Activated gamma-delta T cell (primary cell): ENCODE measurements around the gene ZNF814.
"Not testable (repeated sequence)": the region's sequence is repeated elsewhere in the genome, so short reads cannot be mapped to it uniquely, and the experiment has no call there.

Experiments
- DNase-seq: peaks from one replicate; lab custom pipeline; 2025; lab: John Stamatoyannopoulos, UW
- total RNA-seq, 2 donors: gene quantifications; one replicate each; lab custom pipeline; 2026; lab: John Stamatoyannopoulos, UW

The ZNF814 gene
- total RNA-seq: 26.1 to 37.8 reads per million in 2 donors

DNA sequence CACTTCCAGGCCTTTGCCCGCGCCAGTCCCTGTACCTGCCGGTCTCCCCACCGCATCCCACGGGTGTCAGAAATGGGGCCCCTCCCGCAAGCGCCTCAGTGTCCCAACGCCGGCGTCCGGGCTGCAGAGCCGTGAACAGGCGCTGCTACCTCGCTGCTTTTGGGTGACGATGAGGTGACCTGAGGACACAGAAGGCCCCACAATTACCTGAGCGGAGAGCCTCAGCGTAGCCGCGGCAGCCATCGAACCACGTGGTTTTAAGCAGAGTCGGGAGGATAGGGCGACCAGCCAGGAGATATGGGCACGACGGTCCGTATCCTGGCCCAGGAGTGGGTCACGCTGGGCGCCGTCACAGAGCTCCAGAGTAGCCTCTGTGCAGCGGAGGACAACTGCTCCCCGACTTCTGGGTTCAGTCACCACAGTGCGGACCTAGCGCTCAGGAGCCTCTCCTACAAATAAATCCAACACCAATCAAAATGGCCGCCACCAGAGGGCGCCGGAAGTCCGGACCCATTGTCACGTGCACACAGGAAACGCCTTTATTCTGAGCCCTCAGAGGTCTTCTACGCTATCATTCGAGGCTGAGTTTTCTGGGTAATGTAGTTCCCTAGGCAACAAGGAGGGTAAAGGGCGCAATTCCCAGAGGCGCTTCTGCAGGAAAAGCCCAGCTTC is at the start of gene ZNF814:
Gene ZNF814, minus strand, starts transcription at position 478 of the 672 bp plus-strand sequence. Its CDS starts 235 bp downstream, at position 243.
- DNase-seq: peak; percentile 27

DNA sequence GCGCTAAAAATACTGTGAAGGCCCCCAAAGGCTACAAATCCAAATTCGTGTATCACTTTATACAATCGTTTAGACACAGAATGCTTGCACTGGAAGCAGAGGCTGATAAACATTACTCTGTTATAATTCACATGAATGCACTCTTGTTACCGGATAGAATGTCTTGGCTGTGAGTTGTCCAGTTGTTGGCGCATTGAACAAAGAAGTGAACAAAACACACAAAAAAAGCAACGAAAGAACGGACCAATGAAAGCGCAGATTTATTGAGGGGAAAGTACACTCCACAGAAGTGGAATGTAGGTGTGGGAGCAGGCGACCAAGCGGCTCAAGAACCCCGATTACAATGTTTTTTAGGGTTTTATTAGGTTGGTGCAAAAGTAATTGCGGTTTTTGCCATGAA is 46.9 kb upstream of the ZNF814 start:
- no peak for DNase-seq

DNA sequence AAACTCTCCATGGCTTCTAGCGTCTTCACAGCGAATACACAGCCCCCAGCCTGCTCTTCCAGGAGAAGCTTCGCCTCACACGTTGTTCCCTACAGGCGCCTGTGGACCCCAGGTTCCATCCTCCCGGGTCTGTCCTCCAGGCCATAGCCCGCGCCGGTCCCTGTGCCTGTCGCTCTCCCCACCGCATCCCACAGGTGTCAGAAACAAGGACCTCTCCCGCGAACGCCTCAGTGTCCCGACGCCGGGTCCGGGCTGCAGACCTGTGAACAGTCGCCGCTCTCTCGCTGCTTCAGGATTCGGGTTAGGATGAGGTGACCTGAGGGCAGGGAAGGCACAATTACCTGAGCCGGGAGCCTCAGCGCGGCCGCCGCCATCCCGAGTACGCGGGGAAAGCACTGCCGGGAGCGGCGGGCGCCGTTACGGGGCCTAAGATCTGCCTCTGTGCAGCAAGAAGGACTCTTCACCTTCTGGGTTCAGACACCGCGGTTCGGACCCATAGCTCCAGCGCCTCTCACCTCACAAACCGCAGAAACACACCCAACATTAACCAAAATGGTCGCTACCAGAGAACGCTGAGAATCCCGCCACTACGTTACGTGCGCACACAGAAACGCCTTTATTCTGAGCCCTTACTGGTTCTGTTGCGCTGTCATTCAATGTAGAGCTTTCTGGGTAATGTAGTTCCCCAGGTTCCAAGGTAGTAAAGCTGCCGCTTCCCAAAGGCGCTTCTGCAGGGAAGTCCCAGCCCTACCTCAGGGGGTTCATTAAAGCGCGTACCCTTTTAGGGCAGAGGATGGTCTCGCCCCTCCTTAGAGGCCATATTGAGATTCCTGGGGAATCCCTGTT is 46.2 kb upstream of the ZNF814 start, which contains the start of gene ZNF418:
Gene ZNF418, minus strand, starts transcription at position 583 of the 846 bp plus-strand sequence. CDS start 1,580 bp downstream, outside the sequence.
- no peak for DNase-seq

DNA sequence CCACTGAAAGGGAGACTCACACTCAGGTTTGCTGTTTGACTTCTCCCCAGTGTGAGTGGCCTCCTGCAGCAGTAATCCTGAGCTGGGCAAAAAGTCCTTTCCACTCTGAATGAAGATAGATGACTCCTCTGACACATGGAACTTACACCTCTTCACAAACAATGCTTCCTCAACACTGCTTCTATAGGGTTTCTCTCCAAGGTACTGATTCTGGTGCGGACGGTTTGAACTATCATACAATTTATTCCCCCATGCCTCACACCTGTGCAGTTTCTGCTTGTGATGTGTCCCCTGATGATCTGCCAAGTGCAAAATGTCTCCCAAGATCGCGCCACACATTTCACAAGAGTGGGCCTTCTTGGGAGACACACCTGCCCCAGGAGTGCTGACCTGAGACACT is 38.8 kb upstream of the ZNF814 start:
- no peak for DNase-seq

DNA sequence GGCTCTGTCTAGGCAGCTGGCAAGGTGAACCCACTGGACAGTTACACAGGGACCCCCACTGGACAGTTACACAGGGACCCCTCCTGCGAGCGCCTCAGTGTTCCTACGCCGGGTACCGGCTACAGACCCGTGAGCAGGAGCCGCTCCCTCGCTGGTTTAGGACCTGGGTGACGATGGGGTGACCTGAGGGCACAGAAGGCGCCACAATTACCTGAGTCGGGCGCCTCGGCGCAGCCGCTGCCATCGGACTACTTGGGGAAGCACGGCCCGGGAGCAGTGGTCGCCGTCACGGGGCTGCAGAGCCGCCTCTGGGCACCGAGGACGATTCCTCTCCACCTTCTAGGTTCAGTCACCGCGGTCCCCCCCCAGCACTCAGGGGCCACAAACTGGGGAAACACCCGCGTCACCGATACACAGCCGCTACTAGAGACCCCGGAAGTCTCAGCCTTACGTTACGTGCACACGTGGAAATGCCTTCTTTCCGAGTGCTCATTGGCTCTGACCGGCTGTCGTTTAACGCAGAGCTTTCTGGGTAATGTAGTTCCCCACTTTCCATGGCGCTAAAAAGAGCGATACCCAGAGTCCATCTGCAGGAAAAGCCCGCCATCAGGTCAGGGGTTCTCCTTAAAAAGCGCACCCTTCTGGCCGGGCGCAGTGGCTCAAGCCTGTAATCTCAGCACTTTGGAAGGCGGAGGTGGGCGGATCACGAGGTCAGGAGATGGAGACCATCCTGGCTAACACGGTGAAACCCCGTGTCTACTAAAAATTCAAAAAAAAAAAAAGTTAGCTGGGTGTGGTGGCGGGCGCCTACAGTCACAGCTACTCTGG is 27.5 kb upstream of the ZNF814 start, which contains the start of gene ZNF417:
Gene ZNF417, minus strand, starts transcription at position 425 of the 828 bp plus-strand sequence. Its CDS starts 181 bp downstream, at position 244.
- DNase-seq: peak; percentile 50

DNA sequence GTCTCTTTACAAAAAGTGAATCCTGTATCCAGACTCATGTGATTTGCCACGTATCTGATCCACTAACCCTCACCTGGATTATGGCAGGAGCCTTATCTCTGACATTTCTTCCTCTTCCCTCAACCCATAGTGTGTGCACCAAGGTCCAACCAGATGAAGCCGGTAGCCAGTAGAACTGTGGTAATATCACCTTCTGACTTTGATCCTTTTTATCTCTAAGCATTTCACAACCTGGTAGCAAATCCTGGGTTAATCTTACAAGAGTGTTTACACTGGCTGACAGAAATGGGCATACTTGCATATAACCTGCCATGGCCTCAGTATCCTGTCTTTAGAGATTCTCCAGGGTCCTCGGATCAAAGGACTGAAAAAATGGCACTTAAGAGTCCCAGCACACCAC is 25.7 kb upstream of the ZNF814 start:
- no peak for DNase-seq

DNA sequence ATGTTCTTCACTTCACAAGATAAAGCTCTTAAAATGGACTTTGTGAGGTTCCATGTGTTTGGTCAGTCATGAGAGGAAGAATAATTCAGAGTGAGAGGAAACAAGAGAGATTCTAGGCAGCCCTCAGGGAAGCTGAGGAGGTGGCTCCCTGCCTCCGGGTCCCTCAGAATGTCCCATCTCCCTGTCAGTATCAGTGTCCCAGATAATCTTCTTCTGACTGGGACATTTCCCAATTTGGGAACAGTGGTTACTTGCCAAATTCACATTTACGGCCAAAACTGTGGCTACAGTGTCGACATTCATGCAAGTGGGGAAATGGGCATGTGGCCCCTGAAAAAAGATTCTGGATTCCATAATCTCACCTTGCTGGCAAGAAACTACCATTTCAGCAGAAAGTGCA is 18.6 kb upstream of the ZNF814 start:
- no peak for DNase-seq

DNA sequence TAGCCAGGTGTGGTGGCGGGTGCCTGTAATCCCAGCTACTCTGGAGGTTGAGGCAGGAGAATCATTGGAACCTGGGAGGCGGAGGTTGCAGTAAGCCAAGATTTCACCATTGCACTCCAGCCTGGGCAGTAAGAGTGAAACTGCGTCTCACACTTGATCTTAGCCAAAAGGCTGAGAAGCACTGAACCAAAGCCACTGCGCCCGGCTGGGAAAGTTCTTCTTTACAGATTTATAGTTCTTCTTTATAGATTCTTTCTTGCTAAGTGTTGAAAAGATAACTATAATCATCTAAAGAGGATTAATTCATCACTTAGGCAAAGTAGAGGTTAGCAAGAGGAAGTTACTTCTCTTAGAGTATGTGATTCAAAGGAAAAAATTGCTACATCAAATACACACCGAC is 16.4 kb upstream of the ZNF814 start:
- no peak for DNase-seq

DNA sequence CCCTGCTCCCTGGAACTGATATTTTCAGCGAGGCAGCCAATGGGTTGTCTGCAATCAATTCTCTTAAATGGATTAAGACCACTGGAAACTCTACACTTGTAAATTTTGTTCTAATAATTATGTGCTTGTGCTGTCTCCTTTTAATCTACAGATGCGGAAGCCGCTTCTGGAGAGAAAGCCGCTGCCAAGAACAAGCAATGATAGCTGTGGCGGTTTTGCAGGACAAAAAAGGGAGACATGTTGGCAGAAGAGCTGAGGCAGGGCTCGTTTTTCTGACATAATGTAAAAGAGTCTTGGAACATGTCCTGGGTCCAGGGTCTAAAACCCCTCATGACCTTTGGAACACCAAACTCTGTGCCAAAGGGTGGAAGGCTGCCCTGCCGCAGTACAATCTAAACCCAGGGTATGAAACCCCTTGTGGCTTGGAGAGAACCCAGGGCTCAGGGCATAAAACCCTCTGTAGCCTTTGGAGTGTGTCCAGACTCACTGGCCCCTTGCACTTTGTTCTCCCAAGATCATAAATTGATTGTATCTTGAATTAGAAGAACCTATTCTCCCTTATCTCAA is 14.9 kb upstream of the ZNF814 start:
- DNase-seq: no peak

DNA sequence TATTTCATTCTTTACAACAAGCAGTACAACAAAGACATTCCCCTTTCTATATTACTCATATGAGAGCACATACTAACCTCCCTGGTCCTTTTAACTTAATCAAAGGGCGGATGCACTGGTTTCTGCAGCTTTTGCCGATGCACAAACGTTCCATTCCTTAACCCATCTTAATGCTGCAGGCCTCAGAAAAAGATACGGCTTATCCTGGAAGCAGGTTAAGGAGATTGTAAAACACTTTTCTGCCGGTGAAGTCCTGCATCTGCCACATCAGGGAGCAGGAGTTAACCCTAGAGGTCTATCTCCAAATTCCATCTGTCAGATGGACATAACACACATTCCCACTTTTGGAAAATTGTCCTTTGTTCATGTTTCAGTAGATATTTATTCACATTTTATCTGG is 11.5 kb upstream of the ZNF814 start:
- DNase-seq: no peak

DNA sequence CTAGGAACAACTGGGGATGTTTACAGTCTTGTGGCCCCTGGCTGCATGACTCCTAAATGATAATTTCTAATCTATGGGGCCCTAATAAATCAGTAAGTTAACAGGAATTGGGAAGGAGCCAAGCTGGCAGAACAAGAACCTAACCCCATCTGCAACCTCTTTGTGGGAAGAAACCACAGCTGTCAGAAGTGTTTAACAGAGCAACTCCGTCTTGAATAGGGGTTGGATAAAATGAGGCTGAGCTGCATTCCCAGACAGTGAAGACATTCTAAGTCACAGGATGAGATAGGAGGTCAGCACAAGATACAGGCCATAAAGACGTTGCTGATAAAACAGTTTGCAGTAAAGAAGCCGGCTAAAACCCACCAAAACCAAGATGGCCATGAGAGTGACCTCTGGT is 1.9 kb upstream of the ZNF814 start:
- not testable (repeated sequence) for DNase-seq

DNA sequence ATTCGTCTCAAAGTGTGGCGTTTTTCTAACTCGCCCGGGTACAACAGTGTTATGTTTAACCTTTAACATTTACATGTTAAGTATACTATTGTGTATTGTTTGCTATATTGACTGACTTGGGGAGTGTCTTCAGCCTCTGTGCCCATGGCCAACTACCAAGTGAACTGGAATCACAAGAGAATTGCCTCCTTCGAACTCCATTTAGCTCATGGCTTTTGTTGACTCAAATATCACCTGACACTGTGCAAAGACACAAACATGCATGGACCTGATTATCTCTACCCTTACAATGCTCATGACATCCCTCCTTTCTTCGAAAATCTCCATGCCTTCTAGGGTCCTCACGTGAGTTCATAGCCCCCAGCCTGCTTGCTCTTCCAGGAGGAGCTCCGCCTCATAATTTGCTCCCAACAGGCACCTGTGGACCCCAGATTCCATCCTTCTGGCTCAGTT is 704 bp downstream of the ZNF814 start:
- no peak for DNase-seq

DNA sequence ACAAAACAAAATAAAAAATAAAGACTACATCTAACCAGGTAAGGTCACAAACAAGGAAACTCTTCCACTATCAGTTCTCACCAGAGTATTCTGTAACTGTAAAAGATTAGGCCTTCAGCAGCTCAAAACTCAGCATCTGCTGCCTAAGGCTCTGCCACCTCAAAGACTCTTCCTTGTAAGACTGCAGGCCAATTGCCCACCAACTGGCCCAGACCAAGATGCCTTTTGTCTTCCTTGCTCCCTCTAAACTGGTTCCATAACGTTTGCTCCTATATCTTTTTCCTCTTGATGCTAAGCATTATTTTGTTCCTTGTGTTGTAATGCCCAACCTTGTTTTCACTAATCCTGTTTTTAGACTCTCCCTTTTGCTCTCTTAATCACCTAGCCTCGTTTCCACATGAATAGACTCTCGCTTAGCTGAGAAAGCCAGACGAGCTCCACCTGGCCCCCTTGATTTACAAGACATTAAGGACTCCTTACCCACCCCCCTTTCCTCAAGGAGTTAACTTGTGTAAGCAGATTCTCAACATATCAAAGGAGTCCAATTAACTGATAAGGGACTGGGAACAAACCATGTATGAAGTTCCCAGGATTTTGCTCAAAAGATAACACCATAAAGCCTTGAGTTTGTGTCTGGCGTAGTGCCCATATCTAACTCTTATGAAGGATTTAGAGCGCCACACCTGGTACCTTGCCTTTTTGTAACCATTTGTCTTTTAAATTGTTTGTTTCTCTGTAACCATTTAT is 1.5 kb downstream of the ZNF814 start:
- no peak for DNase-seq

DNA sequence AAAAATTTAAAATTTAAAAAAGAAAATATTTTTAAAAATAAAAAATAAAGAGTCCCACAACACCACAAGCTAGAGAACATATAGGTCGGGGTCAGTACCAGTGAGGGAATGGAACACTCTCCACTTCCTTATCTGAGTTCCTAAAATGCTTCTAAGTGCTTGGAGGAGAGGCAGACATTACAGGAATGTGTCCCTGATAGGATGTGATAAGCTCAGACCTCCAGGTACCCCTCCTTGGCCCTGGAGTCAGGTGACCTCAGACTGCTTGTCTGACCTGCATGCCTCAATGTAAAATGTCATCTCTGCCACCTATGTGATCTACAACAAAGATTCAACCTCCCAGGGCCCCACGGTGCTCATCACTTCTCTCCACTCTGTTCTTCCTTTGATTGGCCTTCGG is 2.8 kb downstream of the ZNF814 start:
- DNase-seq: no peak

DNA sequence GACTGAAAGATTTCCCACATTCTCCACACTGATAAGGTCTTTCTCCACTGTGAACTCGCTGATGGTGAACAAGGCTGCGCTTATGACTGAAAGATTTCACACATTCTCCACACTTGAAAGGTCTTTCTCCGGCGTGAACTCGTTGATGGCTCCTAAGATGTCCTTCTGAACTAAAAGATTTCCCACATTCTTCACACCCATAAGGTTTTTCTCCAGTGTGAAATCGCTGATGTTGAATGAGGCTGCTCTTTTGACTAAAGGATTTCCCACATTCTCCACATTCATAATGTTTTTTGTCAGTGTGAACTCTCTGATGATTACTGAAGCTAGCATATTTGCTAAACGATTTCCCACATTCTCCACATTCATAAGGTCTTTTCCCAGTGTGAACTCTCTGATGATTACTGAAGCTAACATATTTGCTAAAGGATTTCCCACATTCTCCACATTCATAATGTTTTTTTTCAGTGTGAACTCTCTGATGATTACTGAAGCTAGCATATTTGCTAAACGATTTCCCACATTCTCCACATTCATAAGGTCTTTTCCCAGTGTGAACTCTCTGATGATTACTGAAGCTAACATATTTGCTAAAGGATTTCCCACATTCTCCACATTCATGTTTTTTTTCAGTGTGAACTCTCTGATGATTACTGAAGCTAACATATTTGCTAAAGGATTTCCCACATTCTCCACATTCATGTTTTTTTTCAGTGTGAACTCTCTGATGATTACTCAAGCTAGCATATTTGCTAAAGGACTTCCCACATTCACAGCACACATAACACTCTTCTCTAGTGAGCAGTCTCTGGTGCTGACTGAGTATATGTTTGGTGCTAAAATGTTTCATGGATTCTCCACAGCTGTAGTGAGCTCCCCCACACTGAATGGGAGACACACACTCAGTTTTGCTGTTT is 14.7 kb downstream of the ZNF814 start:
- not testable (repeated sequence) for DNase-seq

DNA sequence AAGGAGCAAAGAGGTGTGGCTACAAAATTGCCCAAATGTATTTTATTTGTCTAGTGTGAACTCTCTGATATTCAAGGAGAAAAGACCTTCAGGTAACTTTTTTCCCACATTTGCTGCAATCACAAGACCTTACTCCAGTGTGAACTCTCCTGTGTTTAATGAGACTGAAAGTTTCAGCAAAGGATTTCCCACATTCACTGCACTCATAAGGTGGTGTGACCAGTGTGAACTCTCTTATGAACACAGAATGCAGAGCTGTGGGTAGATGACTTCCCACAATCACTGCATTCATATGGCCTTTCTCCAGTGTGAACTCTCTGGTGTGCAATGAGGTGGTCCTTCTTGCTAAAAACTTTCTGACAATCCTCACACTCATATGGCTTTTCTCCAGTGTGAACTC is 16.4 kb downstream of the ZNF814 start:
- no peak for DNase-seq

DNA sequence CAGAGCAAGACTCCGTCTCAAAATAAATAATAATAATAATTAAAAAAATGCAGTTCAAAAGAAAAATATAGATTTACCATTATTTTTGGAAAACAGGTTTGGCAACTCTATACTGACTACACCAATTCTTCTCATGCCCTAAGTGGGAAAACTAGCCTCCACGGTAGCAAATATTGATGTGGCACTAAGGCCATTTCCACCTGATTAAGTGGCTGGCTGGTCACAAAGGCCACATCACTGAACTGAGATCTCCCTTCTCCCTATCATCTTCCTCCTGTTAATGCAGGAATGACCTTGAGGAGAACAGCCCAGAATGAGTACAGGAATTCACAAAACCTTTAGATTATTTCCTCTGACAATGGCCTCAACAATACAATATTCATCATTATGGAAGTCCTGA is 18.6 kb downstream of the ZNF814 start:
- DNase-seq: no peak

DNA sequence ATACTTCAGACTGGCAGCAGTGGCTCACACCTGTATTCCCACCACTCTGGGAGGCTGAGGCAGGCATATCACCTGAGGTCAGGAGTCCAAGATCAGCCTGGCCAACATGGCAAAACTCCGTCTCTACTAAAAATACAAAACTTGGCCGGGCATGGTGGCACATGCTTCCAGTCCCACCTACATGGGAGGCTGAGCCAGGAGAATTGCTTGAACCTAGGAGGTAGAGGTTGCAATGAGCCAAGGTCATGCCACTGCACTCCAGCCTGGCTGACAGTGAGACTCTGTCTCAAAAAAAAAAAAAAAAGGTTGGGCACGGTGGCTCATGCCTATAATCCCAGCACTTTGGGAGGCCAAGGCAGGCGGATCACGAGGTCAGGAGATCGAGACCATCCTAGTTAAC is 19.2 kb downstream of the ZNF814 start:
- DNase-seq: not testable (repeated sequence)

DNA sequence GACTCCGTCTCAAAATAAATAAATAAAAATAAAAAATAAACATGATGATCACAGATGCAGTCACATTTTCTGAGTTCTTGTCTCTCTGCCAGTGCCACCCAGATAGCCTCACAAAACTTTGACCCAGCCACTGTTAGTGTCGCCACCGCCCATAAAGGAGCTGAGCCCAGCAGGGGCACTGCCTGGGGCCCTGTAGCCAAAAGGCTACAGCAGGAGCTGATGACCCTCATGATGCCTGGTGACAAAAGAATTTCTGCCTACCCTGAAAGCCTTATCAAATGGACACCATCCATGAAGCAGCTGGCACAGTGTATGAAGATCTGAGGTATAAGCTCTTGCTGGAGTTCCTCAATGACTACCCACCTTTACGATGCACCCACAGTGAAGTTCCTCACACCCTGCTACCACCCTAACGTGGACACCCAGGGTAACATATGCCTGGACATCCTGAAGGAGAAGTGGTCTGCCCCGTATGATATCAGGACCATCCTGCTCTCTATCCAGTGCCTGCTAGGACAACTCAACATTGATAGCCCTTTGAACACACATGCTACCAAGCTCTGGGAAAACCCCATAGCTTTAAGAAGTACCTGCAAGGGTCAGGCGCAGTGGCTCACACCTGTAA is 20.9 kb downstream of the ZNF814 start:
- no peak for DNase-seq
